Bronchial epithelial cell (primary cell): ENCODE measurements around the gene BABAM2. TPM values are rescaled to one million over a fixed set of nuclear protein-coding genes. Genes with fewer than 3 reads are reported as not detected.

Experiments used
- DNase-seq: peaks from one replicate; pipeline ENCODE4 v3.0.0-alpha.2; 2010; ENCODE audit warnings: low read depth
- FAIRE-seq: peaks from 2 replicates; lab custom pipeline; 2011; peaks lifted over from hg19 to GRCh38; lab: Jason Lieb, UNC
- H3K27me3 ChIP-seq: 2 replicates; pipeline ENCODE4 v1.5.1; 2011; ENCODE audit warnings: low read length; ENCODE audit not compliant: control insufficient read depth, insufficient read depth
- H3K36me3 ChIP-seq: 2 replicates; pipeline ENCODE4 v1.5.1; 2011; ENCODE audit warnings: low read length; ENCODE audit not compliant: control insufficient read depth, insufficient read depth
- H3K4me3 ChIP-seq: 2 replicates; pipeline ENCODE4 v1.5.1; 2011; ENCODE audit warnings: mild to moderate bottlenecking, low read depth, low read length, control low read depth
- total RNA-seq: library from RNA; depleted of rRNA; stranded (reverse); fragments of >200 nt; gene quantifications from 2 replicates; pipeline ENCODE4 v1.2.1, GENCODE V29; 2014
- TF ChIP-seq, protein P1 (sequence below): IDR thresholded peaks from 2 replicates; pipeline ENCODE4 v1.5.1; 2011; ENCODE audit warnings: mild to moderate bottlenecking, moderate library complexity, low read length, control low read depth, inconsistent platforms; ENCODE audit not compliant: insufficient read depth, severe bottlenecking

BABAM2 gene
- total RNA-seq, 1 donor from 2014 or later = 8.4 TPM

DNA sequence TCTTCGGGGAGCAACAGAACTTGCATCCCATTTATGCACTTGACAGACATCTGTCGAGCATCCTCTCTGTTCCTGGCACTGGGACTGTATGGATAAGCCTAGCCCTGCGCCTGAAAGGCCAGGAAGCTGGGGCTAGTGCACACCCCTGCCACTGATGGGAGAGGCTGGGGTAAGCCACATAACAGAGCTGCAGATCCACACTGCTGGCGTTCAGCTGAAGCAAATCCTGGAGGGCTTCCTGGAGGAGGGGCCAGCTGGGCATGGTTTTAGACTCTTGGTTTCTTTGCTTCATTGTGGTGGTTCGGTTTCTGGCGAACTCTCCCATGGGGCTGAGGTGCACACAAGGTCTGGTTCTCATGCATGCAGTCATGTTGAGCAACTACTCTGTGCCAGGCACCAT is 456.7 kb downstream of the BABAM2 start:
- Histone ChIP-seq H3K4me3 (no peak overlapping the region), H3K27me3 (no peaks in the 10 kb centered on the region), H3K36me3 (no peaks in the 10 kb centered on the region)
- FAIRE-seq = no peak
- TF ChIP-seq, protein P1, sequence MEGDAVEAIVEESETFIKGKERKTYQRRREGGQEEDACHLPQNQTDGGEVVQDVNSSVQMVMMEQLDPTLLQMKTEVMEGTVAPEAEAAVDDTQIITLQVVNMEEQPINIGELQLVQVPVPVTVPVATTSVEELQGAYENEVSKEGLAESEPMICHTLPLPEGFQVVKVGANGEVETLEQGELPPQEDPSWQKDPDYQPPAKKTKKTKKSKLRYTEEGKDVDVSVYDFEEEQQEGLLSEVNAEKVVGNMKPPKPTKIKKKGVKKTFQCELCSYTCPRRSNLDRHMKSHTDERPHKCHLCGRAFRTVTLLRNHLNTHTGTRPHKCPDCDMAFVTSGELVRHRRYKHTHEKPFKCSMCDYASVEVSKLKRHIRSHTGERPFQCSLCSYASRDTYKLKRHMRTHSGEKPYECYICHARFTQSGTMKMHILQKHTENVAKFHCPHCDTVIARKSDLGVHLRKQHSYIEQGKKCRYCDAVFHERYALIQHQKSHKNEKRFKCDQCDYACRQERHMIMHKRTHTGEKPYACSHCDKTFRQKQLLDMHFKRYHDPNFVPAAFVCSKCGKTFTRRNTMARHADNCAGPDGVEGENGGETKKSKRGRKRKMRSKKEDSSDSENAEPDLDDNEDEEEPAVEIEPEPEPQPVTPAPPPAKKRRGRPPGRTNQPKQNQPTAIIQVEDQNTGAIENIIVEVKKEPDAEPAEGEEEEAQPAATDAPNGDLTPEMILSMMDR = no peak
- DNase-seq = no peak

DNA sequence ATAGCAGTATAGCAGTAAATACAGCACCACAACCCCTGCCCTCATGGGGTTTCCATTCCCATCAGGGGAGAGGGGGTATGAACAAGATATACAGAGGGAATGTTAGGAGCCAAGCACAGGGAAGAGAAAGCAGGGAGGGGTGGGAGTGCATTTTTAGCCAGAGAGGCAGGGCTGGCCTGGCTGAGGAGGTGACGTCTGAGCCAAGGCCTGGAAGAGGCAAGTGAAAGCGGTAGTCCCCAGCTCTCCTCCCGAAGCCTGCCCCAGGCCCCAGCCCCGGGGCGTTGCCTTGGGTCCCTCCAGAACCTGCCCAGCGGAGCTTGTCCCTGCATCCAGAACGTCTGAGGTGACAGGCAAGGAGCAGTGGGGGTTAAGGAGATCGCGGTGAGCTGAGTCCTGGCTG is 457.1 kb downstream of the BABAM2 start:
- no peak overlapping the region for H3K4me3 ChIP-seq
- no peaks in the 10 kb centered on the region for H3K27me3 ChIP-seq
- TF ChIP-seq, protein P1 = no peak
- FAIRE-seq (no peak), DNase-seq (no peak)
- H3K36me3 ChIP-seq = no peaks in the 10 kb centered on the region

DNA sequence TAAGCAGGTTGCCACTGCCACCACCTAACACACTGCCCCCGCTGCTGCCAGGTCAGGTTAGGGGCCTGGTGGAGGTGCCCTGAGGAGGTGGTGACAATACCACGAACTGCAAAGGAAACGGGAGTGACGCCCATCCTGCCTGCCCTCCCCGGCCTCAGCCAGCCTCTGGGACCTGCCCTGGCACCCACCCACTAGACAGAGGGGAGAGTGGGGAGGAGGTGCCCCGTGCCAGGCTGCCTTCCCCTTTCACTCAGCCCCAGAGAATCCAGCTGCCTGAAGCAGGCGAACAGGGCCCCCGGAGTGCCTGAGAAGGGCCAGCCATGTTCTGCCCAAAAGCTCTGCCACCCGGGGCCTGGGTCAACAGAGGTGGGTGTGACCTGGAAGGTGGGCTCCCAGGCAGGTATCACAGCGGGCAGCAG is 457.6 kb downstream of the BABAM2 start:
- Histone ChIP-seq H3K36me3 (no peaks in the 10 kb centered on the region), H3K27me3 (no peaks in the 10 kb centered on the region), H3K4me3 (no peak overlapping the region)
- TF ChIP-seq, protein P1 = no peak
- DNase-seq = no peak
- FAIRE-seq = no peak

DNA sequence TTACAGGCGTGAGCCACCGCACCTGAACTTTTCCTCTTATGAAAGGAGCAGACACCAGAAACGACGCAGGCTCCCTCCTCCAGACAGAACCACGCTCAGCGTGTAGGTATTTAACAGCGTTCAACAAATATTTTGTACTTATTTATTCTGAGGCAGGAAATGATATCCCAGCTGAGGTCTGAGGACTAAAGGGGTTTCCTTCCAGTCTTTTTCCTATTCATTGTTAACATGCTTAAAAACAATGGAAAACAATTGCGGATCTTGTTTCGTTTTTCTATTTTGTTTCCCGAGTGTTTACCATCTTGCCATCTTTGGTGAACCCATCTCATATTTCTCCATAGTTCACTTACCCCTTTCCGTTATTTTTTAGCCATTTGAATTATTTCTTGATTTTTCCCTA is 458.4 kb downstream of the BABAM2 start:
- no peak for DNase-seq
- no peak for FAIRE-seq
- no peaks in the 10 kb centered on the region for H3K36me3 ChIP-seq
- H3K27me3 ChIP-seq = no peaks in the 10 kb centered on the region
- H3K4me3 ChIP-seq = no peak overlapping the region
- TF ChIP-seq, protein P1 = no peak

DNA sequence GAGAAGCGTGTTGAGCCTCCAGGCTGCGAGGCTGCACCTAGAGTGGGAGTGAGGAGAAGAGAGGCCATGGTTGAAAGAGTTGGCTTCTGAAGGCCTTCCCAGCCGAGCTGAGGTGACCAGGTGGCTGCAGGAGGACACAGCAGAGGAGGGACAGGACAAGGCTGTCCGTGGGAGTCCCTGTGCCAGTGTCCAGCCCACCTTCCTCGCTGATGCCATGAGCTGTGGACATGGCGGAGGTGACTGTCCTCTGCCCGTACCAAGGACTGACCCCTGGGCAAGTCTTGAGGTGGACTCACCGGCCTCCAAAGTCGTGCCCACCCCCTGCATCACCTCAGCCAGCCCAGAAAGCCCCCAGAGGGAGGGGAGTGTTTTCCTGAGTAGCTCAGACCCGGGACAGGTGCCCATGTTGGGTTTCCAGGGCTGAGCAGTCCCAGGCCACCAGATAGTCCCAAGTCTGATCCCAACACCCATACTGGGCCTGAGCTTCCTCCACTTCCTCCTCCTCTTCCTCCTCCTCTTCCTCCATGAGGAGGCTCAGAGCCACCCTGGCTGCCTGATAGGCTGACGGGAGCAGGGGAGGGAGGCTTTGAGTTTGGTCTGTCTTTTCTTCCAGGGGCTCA is 459.1 kb downstream of the BABAM2 start:
- FAIRE-seq = no peak
- no peaks in the 10 kb centered on the region for H3K27me3 ChIP-seq
- H3K36me3 ChIP-seq = no peaks in the 10 kb centered on the region
- TF ChIP-seq, protein P1 = no peak
- no peak for DNase-seq
- H3K4me3 ChIP-seq = no peak overlapping the region

DNA sequence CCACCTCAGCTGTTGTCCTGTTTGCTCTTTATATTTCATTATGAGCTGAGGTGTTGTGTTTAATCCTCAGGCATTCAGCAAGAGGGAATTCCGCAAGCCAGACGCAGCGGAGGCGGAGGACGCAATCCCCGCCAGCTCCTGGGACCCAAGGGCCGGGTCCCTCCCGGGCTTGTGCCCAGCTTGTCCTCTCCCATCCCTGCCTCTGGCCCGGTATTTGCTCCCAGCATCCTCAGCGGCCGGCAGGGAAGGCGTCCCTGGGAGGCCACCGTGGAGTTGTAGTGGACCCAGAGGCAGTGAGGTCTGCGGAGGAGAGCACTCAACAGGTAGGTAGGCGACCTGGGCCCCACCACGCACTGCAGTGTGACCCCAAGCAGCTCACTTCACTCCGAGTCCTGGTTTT is 459.7 kb downstream of the BABAM2 start:
- Histone ChIP-seq H3K27me3 (no peaks in the 10 kb centered on the region), H3K36me3 (no peaks in the 10 kb centered on the region), H3K4me3 (no peak overlapping the region)
- TF ChIP-seq, protein P1 = no peak
- no peak for DNase-seq
- FAIRE-seq = no peak
